NCI-H1436 treated with DMSO at 0.1 percent for 48 hours (cell line): ENCODE measurements around the gene AURKAIP1.

ENCODE experiments used
- DNase-seq: peaks from one replicate; lab custom pipeline; 2025; lab: John Stamatoyannopoulos, UW

The AURKAIP1 gene

GRCh38 chr1:1361233-1361981 is 13.6 kb downstream of the AURKAIP1 start:
- no peak for DNase-seq

DNA sequence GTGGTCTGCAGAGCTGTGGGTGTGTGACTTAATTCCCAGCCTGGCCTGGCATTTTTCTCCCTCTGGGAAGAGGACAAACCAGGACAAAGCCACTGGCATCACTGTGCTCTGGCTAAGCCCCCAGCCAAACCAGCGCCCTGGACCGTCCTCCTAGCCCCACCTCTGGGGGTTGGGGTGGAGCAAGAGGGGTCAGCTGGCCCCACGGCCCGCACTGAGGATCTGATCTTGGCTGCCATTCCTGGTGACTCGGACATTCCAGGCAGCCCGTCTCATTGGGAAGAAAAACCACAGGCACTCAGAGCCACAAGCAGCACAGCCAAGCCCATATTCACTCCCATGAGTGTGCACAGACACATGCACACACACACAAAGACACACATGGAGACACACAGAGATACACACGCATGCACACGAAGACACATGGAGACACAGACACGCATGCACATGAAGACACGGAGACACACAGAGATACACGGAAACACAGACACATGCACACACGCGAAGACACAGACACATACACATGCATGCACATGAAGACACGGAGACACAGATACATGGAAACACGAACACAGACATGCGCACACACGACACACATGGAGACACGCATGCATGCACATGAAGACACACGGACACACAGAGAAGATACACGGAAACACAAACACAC is 14.4 kb downstream of the AURKAIP1 start:
- no peak for DNase-seq

DNA sequence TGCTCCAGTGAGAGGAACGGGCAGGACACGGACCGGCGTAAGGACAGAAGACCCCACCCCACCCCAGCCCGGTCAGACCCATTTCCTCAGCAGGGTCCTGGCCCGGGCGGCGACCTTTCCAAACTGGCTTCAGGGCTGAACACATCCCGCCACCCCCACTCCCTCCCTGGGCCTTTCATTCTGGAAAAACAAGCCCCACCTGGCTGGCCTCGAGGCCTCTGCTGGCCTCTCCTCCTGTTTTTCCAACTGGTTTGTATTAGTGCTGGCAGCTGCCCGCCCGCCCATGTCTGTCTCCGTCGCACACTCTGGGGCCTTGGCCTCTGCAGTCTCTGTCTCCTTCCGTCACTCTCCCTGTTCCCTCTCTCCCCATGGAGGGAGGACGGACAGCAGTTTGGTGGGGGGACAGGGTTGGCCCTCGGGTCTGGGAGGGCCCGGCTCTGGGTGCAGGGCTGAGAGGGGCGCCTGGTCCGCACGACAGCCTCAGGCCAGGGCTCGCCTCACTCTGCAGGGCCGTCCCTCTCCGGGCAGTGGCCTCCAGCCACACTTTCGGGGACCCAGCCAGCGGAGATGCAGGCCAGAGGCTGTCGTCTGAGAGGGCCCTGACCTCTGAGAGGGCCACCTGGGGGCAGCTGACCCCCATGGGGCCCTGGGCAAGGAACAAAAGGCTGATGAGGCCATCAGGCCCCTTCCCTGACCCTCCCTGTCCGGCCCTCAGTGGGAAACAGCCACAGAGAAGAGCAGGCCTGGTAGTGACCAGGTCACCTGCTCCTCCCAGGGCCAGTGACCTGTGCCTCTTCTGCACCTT is 15.1 kb downstream of the AURKAIP1 start:
- no peak for DNase-seq

DNA sequence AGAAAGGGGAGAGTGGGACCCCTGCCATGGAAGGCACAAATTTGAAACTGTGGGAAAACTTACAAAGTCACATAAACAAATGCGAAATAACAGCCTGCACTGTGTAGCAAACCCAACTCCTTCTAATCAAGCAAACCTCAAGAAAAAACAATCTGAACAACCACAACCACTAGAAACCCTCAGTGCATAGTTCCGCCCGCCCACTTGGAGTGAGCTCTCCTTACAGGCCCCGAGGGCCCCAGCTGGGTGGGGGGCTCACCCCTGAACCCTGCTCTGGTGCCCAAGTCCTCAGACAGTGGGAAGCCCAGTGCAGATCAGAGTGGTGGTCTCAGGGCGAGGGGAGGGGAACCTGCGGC is 15.7 kb downstream of the AURKAIP1 start:
- no peak for DNase-seq

DNA sequence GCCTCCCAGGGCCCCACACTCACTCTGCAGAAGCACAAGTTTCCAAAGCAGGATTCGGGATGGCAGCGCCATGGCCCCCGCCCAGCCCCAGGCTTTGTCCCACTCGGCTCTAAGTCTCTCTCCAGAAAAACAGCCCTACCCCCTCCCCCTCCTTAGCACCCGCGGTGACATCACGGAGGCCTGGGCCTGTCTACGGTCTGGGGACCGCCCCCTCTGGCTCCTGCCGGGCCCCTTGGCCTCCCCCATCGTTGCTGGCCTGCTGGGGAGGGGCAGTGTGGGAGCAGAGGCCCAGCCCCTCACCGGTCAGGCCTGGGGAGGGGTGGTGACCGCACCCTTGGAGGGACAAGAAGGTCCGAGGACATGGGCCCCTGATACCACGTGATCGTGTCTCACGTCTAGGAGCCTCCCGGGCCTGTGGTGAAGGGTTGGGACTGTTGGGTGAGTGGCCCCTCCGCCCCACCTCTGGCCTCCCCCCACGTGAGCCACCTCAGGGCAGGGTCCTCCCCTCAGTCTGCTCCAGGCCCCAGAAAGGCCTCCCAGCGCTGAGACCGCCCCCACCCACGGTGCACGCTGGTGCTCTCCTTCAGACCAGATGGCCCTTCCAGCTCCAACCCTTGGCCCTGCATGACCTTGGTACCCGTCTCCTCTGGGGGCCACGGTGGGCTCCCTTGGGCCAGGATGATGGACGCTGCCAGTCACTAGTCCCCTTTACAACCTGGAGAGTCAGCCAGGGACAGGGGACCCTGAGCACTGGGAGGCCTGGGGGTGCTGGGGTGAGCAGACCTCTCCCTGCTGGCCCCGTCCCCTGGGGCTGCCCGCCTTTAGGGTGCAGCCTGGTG is 16.4 kb downstream of the AURKAIP1 start, which contains the start of gene MXRA8:
Gene MXRA8 (minus strand): TSS at position 123 of the 839 bp plus-strand sequence. CDS start 51 bp downstream, at position 72.
- DNase-seq: no peak

- DNase-seq: no peak
Measured at GRCh38 chr1:1357871-1358432, 17.1 kb downstream of the AURKAIP1 start.

DNA sequence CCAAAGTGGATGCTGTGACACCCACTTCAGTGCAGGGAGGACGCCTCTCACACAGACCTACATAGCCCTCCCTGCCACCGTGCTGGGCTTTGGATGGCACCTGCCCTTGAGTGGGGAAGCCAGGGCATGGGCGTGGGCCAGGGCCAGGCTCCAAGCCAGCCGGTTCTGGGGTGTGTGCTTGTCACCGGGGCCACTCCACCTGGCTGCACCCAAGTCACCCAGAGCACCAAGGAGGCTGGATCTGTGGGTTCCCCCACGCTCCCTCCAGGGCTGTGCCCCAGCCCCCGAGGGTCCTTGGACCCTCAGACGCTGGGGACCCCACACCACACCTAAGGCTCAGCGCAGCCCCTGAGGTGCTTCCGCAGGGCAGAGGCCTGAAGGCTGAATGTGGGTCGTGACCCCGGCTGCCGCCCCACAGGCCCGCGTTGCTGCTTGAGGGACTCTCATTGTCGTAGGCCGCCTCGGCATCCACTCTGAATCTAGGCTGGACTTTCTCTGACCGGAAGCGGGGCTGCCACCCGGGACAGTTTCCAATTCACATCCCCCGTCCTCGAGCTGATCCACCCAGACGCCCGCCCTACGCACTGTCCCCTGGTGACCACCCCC is 18.1 kb downstream of the AURKAIP1 start:
- DNase-seq: no peak

- DNase-seq: no peak
Measured at GRCh38 chr1:1356166-1356795, 18.7 kb downstream of the AURKAIP1 start.

- no peak for DNase-seq
Measured at GRCh38 chr1:1355416-1355815, 19.6 kb downstream of the AURKAIP1 start.

- no peak for DNase-seq
Measured at GRCh38 chr1:1354271-1355247, 20.4 kb downstream of the AURKAIP1 start.

- DNase-seq: no peak
Measured at GRCh38 chr1:1353389-1354151, 21.4 kb downstream of the AURKAIP1 start.

DNA sequence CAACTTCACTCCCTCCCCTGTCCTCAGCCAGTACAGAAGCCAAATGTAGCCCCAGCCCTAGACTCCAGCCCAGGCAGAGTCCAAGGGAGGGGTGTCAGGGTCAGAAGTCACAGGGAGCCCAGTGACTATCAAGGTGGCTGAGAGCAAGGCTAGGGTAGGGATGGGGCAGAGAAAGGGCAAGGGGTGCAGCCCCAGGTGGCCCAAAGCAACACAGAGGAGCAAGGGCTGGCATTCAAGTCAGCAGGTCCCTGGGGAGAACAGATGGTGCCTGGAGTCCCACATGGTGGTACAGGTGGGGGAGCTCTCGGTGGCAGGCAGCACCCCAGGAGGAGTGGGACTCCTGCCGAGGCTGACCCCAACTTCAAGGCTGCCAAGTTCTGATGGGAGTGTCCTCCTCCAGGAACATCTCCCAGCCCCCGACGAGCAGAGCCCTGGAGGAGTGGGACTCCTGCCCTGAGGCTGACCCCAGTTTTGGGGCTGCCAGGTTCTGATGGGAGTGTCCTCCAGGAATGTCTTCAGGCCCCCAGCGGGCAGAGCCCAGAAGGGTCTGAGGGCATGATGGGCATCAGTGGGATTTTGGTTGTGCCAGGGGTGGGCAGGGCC is 22.1 kb downstream of the AURKAIP1 start:
- no peak for DNase-seq

GRCh38 chr1:1351511-1352427 is 23.2 kb downstream of the AURKAIP1 start:
- no peak for DNase-seq

GRCh38 chr1:1349256-1350012 is 25.6 kb downstream of the AURKAIP1 start, which contains the start of gene DVL1:
DVL1 (minus strand) TSS chr1:1349418; CDS start chr1:1349065, 353 bp downstream.
- no peak for DNase-seq

DNA sequence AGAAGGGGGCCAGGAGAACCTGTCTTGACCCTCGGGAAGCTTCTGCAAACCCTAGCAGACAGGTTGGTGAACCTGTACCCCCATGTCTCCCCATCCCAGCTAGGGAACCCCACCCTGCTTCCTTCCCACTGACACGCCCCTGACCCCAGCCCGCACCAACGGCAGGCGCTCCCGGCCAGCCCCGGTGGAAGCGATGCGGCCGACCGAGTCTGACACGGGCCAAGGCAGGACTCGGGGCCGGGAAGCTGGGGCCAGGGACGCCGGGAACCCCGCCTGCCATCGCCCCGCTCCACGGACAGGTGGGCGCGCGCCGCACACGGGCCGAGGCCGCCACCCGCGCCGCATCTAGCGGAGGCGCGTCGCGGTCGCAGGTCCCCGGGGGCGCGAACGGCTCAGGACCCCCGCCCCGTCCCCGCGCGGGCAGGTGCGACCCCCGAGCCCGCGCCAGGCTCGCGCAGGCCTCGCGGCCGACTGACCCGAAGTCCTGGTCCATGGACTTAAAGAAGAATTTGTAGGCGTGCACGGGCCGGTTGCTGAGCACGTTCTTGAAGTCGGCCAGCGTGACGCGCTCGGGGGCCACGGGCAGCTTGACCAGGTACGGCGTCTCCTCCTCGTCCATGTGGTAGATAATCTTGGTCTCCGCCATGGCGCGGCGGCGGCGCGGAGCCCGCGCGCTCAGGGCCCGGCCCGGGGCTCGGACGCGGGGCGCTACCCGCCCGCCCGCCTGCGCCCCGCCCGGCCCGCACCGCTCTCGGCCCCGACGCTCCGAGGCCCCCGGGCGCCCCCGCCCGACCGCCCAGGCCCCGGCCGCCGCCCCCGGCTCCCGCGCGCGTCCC is 26.4 kb downstream of the AURKAIP1 start:
- DNase-seq: no peak
